Natural killer cell treated with Interleukin-12 subunit alpha and Interleukin-12 subunit beta and Interleukin-15 and Interleukin-18, amount 100 ng/mL, for 72 hours (primary cell): ENCODE data around the gene CLNK. TPM values are rescaled to one million over a fixed set of nuclear protein-coding genes. Genes with fewer than 3 reads are reported as not detected.
"Not testable (repeated sequence)": the region's sequence is repeated elsewhere in the genome, so short reads cannot be mapped to it uniquely, and the experiment has no call there.

Experiments used
- ATAC-seq, 2 donors: fragments of 150-1000 bp; cut with Tn5 transposase in 1 of 2; sonication (Bioruptor Pico), chemical (Tn5 transposase) in 1 of 2; 2 replicates each; pipeline ENCODE4 v1.10.0; 2021
- DNase-seq: peaks from one replicate; pipeline ENCODE4 v3.0.0; 2022; ENCODE audit warnings: low spot score
- H3K27ac Mint-ChIP-seq, 2 donors: 1 replicate in 1 of 2; 2 replicates in 1 of 2; pipeline ENCODE4 v1.8.0; 2022; ENCODE audit warnings: mixed read lengths in 2 of 2, mild to moderate bottlenecking in 1 of 2, moderate library complexity in 1 of 2
- H3K27me3 Mint-ChIP-seq, 2 donors: 1 replicate in 1 of 2; 2 replicates in 1 of 2; pipeline ENCODE4 v1.8.0; 2022; ENCODE audit warnings: mixed read lengths in 2 of 2
- H3K36me3 Mint-ChIP-seq: one replicate; pipeline ENCODE4 v1.8.0; 2022; ENCODE audit warnings: mixed read lengths
- H3K4me1 Mint-ChIP-seq, 2 donors: 1 replicate in 1 of 2; 2 replicates in 1 of 2; pipeline ENCODE4 v1.8.0; 2022; ENCODE audit warnings: low read depth in 2 of 2, mixed read lengths in 2 of 2, mild to moderate bottlenecking in 1 of 2
- H3K4me3 Mint-ChIP-seq: one replicate; pipeline ENCODE4 v1.8.0; 2022; ENCODE audit warnings: mixed read lengths
- H3K9me3 Mint-ChIP-seq: 2 replicates; pipeline ENCODE4 v1.8.0; 2022; ENCODE audit warnings: mixed read lengths
- total RNA-seq, 2 donors: library from RNA; stranded (reverse); gene quantifications; one replicate each; pipeline ENCODE4 v1.2.3, GENCODE V29; 2022

Gene CLNK
- total RNA-seq, 2 donors from 2014 or later: 0.45 to 0.70 TPM

DNA sequence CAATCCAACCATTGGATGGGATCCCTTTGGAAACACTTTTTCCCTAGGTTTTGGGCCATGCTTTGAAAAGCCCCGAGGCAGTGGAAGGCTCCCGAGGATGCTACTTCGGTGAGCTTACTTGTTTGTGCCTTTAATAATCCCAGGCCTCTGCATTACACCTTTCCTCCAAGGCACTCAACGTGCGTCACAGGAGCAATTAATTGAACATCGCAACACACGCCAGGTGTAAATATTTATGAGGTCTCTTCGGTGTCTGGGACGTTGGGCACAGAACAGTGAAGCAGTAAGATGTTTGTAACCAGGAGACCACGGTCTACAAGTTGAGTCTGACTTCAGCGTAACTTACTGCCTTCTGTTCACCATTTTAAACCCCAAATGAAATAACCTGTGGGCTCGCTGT, 97.3 kb downstream of the CLNK start:
- Mint-ChIP-seq H3K4me3 (peak overlapping the region; percentile 54), H3K4me1 (peaks cover 37 to 39% of the 10 kb centered on the region in 2 donors), H3K36me3 (no peaks in the 10 kb centered on the region), H3K27me3 (peaks cover 0 to 4% of the 10 kb centered on the region in 2 donors), H3K9me3 (no peaks in the 10 kb centered on the region), H3K27ac (peak overlapping the region in 1 of 2 donors; percentile 63)
- no peak for ATAC-seq
- no peak for DNase-seq

- H3K27ac Mint-ChIP-seq: no peak overlapping the region
- no peaks in the 10 kb centered on the region for H3K36me3 Mint-ChIP-seq
- H3K27me3 Mint-ChIP-seq: no peaks in the 10 kb centered on the region
- no peak overlapping the region for H3K4me3 Mint-ChIP-seq
- DNase-seq: no peak
- no peaks in the 10 kb centered on the region for H3K9me3 Mint-ChIP-seq
- peak in 1 of 2 donors; percentile 76 for ATAC-seq
- peaks cover 16% of the 10 kb centered on the region in 2 donors for H3K4me1 Mint-ChIP-seq
These were observed 100.5 kb downstream of the CLNK start for GRCh38 chr4:10584042-10584441.

DNA sequence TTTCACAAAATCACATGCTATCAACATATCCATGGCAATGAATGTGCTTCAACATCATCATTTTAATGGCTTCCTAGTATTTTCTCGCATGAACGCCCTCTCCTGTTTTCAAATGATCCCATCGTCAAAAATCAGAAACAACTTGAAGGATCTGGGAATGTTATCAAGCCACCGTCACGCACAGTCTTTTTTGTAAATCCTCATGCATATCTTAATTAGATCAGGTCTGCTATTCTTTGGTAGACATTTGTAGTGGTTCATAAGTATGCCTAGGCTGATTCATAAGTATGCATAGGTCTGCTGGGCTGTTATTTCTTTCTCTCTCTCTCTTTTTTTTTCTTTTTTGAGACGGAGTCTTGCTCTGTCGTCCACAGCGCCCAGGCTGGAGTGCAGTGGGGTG, 101.6 kb downstream of the CLNK start:
- H3K27me3 Mint-ChIP-seq: no peaks in the 10 kb centered on the region
- DNase-seq (no peak), ATAC-seq (no peak)
- no peaks in the 10 kb centered on the region for H3K36me3 Mint-ChIP-seq
- H3K9me3 Mint-ChIP-seq: no peaks in the 10 kb centered on the region
- H3K4me1 Mint-ChIP-seq: peaks cover 13 to 15% of the 10 kb centered on the region in 2 donors
- no peak overlapping the region for H3K27ac Mint-ChIP-seq
- no peak overlapping the region for H3K4me3 Mint-ChIP-seq

GRCh38 chr4:10582059-10582686, 102.4 kb downstream of the CLNK start:
- ATAC-seq (no peak), DNase-seq (no peak)
- H3K9me3 Mint-ChIP-seq: no peaks in the 10 kb centered on the region
- no peak overlapping the region for H3K4me3 Mint-ChIP-seq
- H3K27me3 Mint-ChIP-seq: no peaks in the 10 kb centered on the region
- no peak overlapping the region for H3K27ac Mint-ChIP-seq
- H3K4me1 Mint-ChIP-seq: peaks cover 6 to 8% of the 10 kb centered on the region in 2 donors
- no peaks in the 10 kb centered on the region for H3K36me3 Mint-ChIP-seq

DNA sequence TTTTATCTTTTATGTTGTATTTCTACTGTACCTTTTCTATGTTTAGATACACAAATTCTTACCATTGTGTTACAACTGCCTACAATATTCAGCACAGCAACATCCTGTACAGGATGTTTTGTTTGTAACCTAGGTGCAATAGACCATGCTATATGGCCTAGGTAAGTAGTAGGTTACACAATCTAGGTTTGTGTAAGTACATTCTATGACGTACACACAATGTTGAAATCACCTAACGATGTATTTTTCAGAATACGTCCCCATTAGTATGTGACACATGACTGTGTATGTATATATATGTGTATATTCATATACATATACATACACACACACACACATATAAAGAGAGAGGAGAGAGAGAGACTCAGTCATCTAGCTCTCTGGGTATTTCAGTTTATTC, 103.5 kb downstream of the CLNK start:
- ATAC-seq (no peak), DNase-seq (no peak)
- H3K4me1 Mint-ChIP-seq: peaks cover 6 to 8% of the 10 kb centered on the region in 2 donors
- H3K27me3 Mint-ChIP-seq: peaks cover 0 to 3% of the 10 kb centered on the region in 2 donors
- H3K27ac Mint-ChIP-seq: no peak overlapping the region
- H3K9me3 Mint-ChIP-seq: no peaks in the 10 kb centered on the region
- no peaks in the 10 kb centered on the region for H3K36me3 Mint-ChIP-seq
- no peak overlapping the region for H3K4me3 Mint-ChIP-seq

DNA sequence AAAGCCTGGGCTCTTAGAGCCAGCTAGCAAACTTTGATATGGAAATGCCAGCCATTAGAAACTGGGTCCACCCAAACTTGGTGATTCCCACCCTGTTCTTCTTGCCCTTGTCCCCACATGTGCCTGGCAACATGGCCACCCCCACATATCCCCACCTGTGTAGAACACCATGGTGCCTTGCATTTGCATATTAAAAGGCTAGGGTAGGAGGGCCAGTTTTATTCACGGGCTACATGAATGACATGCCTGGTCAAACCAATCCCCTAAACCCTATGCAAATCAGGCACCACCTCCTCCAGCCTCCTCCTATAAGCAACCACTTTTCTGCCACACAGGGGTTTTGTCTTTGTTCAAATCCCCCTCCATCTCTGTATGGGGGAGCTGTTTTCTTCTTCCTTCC, 104.9 kb downstream of the CLNK start:
- Mint-ChIP-seq H3K27me3 (peaks cover 0 to 14% of the 10 kb centered on the region in 2 donors), H3K4me3 (no peak overlapping the region), H3K4me1 (peaks cover 13 to 14% of the 10 kb centered on the region in 2 donors), H3K9me3 (no peaks in the 10 kb centered on the region), H3K27ac (no peak overlapping the region), H3K36me3 (no peaks in the 10 kb centered on the region)
- ATAC-seq (no peak), DNase-seq (no peak)

DNA sequence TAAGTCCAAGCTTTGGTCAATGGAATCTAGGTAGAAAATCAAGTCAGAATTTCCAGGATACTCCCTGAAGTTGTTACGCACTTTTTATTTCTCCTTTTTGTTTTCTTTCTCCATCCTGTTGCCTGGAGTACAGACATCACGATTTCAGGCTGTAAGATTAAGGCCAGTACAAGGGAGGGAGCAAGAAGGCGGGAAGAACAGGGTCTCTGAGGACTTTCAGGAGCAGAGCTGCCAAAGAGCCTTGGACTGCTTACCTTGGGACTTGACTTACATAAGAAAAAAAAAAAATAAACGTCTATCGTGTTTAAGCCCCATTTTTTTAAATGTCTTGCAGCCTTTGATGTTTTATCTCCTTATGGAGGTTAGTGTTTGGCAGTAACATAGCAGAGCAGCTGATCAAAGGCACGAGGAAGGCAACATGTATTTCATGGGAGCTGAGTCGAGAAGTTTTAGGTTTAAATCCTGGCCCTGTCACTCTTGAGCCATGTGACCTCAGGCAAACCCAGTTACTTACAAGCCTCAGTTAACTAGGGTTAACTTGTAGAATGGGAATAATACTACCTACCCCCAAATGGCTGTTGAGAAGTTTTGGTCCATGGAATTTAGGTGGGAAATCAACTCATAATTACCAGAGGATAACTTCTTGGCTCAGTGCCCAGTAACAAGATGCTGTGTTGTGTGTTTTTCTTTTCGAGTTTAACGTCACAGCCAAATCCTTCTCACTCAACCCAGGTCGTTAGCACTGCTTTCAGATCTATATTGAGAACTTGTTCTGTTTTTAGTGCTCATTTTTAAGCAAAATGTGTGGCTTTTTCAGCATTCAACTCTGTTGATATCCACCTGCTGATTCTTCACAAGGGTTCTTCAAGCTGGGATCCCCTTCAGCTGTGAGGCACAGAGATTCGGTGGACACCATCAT, 106.8 kb downstream of the CLNK start:
- DNase-seq: no peak
- Mint-ChIP-seq H3K27me3 (peaks cover 0 to 14% of the 10 kb centered on the region in 2 donors), H3K36me3 (no peaks in the 10 kb centered on the region), H3K4me3 (no peak overlapping the region), H3K27ac (no peak overlapping the region), H3K4me1 (peaks cover 14 to 19% of the 10 kb centered on the region in 2 donors), H3K9me3 (no peaks in the 10 kb centered on the region)
- no peak for ATAC-seq

DNA sequence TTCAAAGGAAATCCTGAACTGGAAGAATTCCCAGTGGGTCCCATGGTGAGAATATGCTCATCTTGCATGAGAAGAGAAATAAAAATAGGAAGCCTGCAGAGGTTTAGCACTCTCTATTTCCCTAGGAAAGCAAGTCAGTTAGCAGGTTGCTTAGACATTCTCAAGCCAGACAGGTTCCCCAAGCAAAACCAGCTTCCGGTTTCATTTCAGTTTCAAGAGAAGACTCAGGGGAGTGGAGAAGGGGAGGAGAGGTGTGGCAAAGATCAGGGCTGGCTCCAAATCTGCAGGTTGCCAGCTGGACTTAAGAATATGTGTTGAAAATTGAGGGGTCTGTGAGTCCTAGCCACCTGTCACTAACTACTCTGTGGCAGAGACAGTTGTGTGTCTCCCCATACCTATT, 107.5 kb downstream of the CLNK start:
- Mint-ChIP-seq H3K27me3 (peaks cover 0 to 14% of the 10 kb centered on the region in 2 donors), H3K4me1 (peaks cover 14 to 19% of the 10 kb centered on the region in 2 donors), H3K36me3 (no peaks in the 10 kb centered on the region), H3K27ac (no peak overlapping the region), H3K4me3 (no peak overlapping the region), H3K9me3 (no peaks in the 10 kb centered on the region)
- no peak for ATAC-seq
- no peak for DNase-seq

DNA sequence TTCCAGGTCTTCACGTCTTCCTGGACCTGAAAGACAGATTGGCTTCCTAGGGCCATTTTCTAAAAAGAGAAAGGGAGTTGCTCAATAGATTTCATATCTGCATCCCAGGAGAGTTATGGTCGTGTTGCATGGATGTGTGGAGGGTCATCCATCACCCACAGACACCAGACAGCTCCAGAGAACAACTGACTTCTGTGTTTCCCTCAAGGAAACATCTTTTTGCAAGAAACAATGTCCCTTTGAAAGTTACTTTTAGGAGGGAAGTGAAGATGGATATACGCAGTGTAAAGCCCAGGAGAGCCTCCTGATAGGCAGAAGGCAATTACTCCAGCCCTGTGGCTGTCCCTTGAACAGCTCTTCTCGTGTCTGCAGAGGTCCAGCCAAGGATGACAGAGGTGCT, 108.3 kb downstream of the CLNK start:
- DNase-seq (no peak), ATAC-seq (no peak)
- peaks cover 0 to 14% of the 10 kb centered on the region in 2 donors for H3K27me3 Mint-ChIP-seq
- H3K9me3 Mint-ChIP-seq: no peaks in the 10 kb centered on the region
- H3K36me3 Mint-ChIP-seq: no peaks in the 10 kb centered on the region
- no peak overlapping the region for H3K4me3 Mint-ChIP-seq
- no peak overlapping the region for H3K27ac Mint-ChIP-seq
- peaks cover 14 to 19% of the 10 kb centered on the region in 2 donors for H3K4me1 Mint-ChIP-seq

- ATAC-seq (peak in 1 of 2 donors; percentile 20), DNase-seq (no peak)
- Mint-ChIP-seq H3K36me3 (no peaks in the 10 kb centered on the region), H3K9me3 (no peaks in the 10 kb centered on the region), H3K27me3 (peaks cover 0 to 14% of the 10 kb centered on the region in 2 donors), H3K4me3 (no peak overlapping the region), H3K4me1 (peaks cover 14 to 19% of the 10 kb centered on the region in 2 donors), H3K27ac (no peak overlapping the region)
These were observed 109.2 kb downstream of the CLNK start for GRCh38 chr4:10575414-10575813.

- not testable (repeated sequence) for H3K4me3 Mint-ChIP-seq, H3K36me3 Mint-ChIP-seq, DNase-seq, H3K27ac Mint-ChIP-seq, H3K9me3 Mint-ChIP-seq, ATAC-seq
- peaks cover 14 to 19% of the 10 kb centered on the region in 2 donors for H3K4me1 Mint-ChIP-seq
- peaks cover 0 to 14% of the 10 kb centered on the region in 2 donors for H3K27me3 Mint-ChIP-seq
These were observed 110.0 kb downstream of the CLNK start for GRCh38 chr4:10574553-10574952.

- DNase-seq (no peak), ATAC-seq (no peak)
- Mint-ChIP-seq H3K4me1 (peaks cover 14 to 25% of the 10 kb centered on the region in 2 donors), H3K9me3 (no peaks in the 10 kb centered on the region), H3K36me3 (no peaks in the 10 kb centered on the region), H3K4me3 (no peak overlapping the region), H3K27me3 (peaks cover 0 to 14% of the 10 kb centered on the region in 2 donors), H3K27ac (no peak overlapping the region)
These were observed 112.7 kb downstream of the CLNK start for GRCh38 chr4:10571909-10572308.

DNA sequence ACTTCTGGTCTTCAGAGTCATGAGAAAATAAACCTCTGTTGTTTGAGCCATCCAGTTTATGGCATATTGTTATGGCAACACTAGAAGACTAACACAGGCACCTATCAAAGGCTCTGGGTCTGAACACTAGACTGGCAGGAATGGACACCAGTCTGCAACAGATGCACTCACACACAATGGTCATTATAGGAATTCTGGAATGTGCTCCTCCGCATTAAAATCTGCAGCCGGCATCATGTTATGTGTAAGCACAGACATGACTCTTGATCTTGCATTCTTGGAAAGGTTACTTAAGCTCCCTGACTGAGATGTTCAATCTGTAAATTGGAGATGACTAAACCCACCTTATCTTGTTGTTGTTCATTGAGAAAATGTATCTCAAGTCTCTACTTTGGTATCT, 115.1 kb downstream of the CLNK start:
- Mint-ChIP-seq H3K9me3 (no peaks in the 10 kb centered on the region), H3K27ac (no peak overlapping the region), H3K36me3 (no peaks in the 10 kb centered on the region), H3K4me1 (peaks cover 6 to 15% of the 10 kb centered on the region in 2 donors), H3K4me3 (no peak overlapping the region), H3K27me3 (no peaks in the 10 kb centered on the region)
- ATAC-seq: no peak
- no peak for DNase-seq

DNA sequence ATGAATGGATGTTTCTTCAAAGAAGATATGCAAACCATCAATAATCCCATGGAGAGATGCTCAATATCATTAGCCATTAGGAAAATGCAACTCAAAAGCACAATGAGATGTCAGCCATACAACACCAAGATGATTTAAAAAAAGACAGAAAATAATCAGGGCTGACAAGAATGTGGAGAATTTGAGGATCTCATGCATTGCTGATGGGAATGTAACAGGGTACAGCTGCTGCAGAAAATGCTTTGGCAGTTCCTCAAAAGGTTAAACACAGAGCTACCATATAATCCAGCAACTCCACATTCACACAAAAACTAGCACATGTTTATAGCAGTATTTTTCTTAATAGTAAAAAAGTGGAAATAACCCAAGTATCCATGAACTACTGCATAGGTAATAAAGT, 116.8 kb downstream of the CLNK start:
- DNase-seq: no peak
- Mint-ChIP-seq H3K27me3 (peaks cover 0 to 3% of the 10 kb centered on the region in 2 donors), H3K4me3 (no peak overlapping the region), H3K27ac (no peak overlapping the region), H3K36me3 (no peaks in the 10 kb centered on the region), H3K9me3 (no peaks in the 10 kb centered on the region), H3K4me1 (peaks cover 0 to 6% of the 10 kb centered on the region in 2 donors)
- ATAC-seq: no peak
